Body of pancreas (tissue), 4 donors: ENCODE results near the gene POU3F3.

Experiments
- POLR2A ChIP-seq, 3 donors: fragments of 450-650 bp; IDR thresholded peaks; one replicate each; pipeline ENCODE4 v1.6.1; 2016; ENCODE audit warnings: antibody characterized with exemption in 3 of 3, mild to moderate bottlenecking in 2 of 3
- TF ChIP-seq, protein P1 (sequence below), 7 experiments: fragments of 450-650 bp in 4 of 7; fragments of 200-600 bp in 3 of 7; sonication (generic) in 3 of 7; IDR thresholded peaks; one replicate each; pipeline ENCODE4 v1.5.1; 2016 to 2019; ENCODE audit warnings: antibody characterized with exemption in 7 of 7

GRCh38 chr2:104836265-104836664 lies 17.6 kb upstream of the POU3F3 start:
- TF ChIP-seq, protein P1, sequence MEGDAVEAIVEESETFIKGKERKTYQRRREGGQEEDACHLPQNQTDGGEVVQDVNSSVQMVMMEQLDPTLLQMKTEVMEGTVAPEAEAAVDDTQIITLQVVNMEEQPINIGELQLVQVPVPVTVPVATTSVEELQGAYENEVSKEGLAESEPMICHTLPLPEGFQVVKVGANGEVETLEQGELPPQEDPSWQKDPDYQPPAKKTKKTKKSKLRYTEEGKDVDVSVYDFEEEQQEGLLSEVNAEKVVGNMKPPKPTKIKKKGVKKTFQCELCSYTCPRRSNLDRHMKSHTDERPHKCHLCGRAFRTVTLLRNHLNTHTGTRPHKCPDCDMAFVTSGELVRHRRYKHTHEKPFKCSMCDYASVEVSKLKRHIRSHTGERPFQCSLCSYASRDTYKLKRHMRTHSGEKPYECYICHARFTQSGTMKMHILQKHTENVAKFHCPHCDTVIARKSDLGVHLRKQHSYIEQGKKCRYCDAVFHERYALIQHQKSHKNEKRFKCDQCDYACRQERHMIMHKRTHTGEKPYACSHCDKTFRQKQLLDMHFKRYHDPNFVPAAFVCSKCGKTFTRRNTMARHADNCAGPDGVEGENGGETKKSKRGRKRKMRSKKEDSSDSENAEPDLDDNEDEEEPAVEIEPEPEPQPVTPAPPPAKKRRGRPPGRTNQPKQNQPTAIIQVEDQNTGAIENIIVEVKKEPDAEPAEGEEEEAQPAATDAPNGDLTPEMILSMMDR (IDR thresholded peaks at IDR 0.05), result no peak
- TF ChIP-seq POLR2A (IDR thresholded peaks at IDR 0.05), result no peak
